K562 (cell line): ENCODE measurements around the gene NECTIN4.

Experiments
- EGR1 ChIP-seq: fragments of 450-650 bp; conservative IDR thresholded peaks from 2 replicates; pipeline ENCODE4 v1.6.1; 2017; ENCODE audit warnings: mild to moderate bottlenecking
- EZH2 ChIP-seq: IDR thresholded peaks from 2 replicates; pipeline ENCODE4 v1.6.1; 2012; ENCODE audit warnings: low read depth, mild to moderate bottlenecking, inconsistent platforms, low read length, borderline replicate concordance
- RCOR1 ChIP-seq, 2 experiments: IDR thresholded peaks; 2 replicates each; pipeline ENCODE4 v1.6.1; 2012; ENCODE audit warnings: low read depth in 2 of 2, low read length in 2 of 2, borderline replicate concordance in 1 of 2, improper control_type of control experiment in 1 of 2
- SNRNP70 ChIP-seq: fragments of 200-400 bp; formaldehyde crosslinking; optimal IDR thresholded peaks from 2 replicates; pipeline ENCODE3; 2017; ENCODE audit warnings: low read depth, low read length
- YY1 ChIP-seq, 3 experiments: IDR thresholded peaks; 2 replicates each; pipeline ENCODE4 v1.6.1; 2011; ENCODE audit warnings: low read length in 2 of 3, mild to moderate bottlenecking in 2 of 3, moderate library complexity in 2 of 3, borderline replicate concordance in 1 of 3, control low read depth in 1 of 3, low read depth in 1 of 3; ENCODE audit not compliant: insufficient read depth in 3 of 3, insufficient replicate concordance in 2 of 3, control insufficient read depth in 1 of 3, insufficient read length in 1 of 3; ENCODE audit errors: extremely low read depth in 1 of 3
- TF ChIP-seq, protein P1 (sequence below), 3 experiments: IDR thresholded peaks in 2 of 3; conservative IDR thresholded peaks in 1 of 3; 2 replicates each; pipeline ENCODE4 v1.5.1; 2011 to 2012; ENCODE audit warnings: low read length in 3 of 3, mild to moderate bottlenecking in 3 of 3, control low read depth in 2 of 3, improper control_type of control experiment in 1 of 3, inconsistent platforms in 1 of 3, low read depth in 1 of 3, mixed read lengths in 1 of 3, moderate library complexity in 1 of 3; ENCODE audit not compliant: insufficient read depth in 2 of 3

DNA sequence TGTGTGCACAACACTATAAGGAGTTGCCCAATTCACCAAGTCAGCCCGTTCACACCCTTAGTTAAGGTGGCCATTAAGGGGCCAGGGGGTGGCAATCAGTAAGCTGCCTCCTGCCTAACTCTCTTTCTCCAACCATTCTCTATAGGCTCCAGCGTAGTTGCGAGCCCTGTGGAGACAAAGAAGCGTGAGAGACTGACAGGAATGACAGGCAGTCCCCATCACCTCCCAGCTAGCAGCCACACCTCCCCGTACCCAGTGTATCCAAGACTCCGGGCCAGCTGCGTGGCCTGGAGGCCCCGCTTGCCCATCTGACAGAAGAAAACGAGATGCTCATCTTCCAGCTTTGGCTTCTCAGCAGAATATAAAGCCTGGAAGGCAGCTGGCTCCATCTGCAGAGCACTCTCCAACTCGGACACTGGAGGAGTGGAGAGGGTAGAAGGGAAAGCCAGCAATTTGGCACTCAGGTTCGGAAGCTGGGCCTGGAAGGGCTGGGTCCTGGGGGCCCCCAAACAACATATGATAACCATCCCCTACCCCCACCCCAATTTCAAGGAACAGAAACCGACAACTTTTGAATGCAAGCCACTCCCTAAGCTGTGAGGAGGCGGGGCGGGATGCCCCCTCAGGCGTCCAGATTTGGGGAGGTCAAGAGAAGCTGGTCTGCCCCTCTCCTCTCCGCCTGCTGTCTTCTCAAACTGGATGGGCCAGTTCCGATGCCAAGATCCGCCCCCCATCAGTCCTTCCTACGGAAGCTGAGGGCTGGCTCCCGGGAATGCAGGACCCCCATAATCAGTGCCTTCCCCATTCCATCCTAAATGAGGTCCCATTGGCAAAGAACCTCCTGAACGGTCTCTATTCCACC is 51.5 kb downstream of the NECTIN4 start:
- no peak for TF ChIP-seq EZH2
- no peak for TF ChIP-seq EGR1
- no peak for TF ChIP-seq RCOR1 (IDR thresholded peaks at IDR 0.05; ENCODE audit: borderline replicate concordance in 1 of 2, low read depth in 2 of 2, low read length in 2 of 2)
- TF ChIP-seq, protein P1, sequence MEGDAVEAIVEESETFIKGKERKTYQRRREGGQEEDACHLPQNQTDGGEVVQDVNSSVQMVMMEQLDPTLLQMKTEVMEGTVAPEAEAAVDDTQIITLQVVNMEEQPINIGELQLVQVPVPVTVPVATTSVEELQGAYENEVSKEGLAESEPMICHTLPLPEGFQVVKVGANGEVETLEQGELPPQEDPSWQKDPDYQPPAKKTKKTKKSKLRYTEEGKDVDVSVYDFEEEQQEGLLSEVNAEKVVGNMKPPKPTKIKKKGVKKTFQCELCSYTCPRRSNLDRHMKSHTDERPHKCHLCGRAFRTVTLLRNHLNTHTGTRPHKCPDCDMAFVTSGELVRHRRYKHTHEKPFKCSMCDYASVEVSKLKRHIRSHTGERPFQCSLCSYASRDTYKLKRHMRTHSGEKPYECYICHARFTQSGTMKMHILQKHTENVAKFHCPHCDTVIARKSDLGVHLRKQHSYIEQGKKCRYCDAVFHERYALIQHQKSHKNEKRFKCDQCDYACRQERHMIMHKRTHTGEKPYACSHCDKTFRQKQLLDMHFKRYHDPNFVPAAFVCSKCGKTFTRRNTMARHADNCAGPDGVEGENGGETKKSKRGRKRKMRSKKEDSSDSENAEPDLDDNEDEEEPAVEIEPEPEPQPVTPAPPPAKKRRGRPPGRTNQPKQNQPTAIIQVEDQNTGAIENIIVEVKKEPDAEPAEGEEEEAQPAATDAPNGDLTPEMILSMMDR (IDR thresholded peaks at IDR 0.05 in 2 of 3, conservative IDR thresholded peaks at IDR 0.05 in 1 of 3; ENCODE audit: insufficient read depth in 2 of 3, low read depth in 1 of 3, low read length in 3 of 3), result no peak
- no peak for TF ChIP-seq YY1 (IDR thresholded peaks at IDR 0.05; ENCODE audit: borderline replicate concordance in 1 of 3, control insufficient read depth in 1 of 3, extremely low read depth in 1 of 3, insufficient read depth in 3 of 3, insufficient read length in 1 of 3, insufficient replicate concordance in 2 of 3, low read depth in 1 of 3, low read length in 2 of 3)
- TF ChIP-seq SNRNP70, result no peak
